ENCODE data around the gene PHC2. TPM values are rescaled to one million over a fixed set of nuclear protein-coding genes. Genes with fewer than 3 reads are reported as not detected.

Gene PHC2
- total RNA-seq, 1 experiment from 2014 or later = 9.4 TPM

DNA sequence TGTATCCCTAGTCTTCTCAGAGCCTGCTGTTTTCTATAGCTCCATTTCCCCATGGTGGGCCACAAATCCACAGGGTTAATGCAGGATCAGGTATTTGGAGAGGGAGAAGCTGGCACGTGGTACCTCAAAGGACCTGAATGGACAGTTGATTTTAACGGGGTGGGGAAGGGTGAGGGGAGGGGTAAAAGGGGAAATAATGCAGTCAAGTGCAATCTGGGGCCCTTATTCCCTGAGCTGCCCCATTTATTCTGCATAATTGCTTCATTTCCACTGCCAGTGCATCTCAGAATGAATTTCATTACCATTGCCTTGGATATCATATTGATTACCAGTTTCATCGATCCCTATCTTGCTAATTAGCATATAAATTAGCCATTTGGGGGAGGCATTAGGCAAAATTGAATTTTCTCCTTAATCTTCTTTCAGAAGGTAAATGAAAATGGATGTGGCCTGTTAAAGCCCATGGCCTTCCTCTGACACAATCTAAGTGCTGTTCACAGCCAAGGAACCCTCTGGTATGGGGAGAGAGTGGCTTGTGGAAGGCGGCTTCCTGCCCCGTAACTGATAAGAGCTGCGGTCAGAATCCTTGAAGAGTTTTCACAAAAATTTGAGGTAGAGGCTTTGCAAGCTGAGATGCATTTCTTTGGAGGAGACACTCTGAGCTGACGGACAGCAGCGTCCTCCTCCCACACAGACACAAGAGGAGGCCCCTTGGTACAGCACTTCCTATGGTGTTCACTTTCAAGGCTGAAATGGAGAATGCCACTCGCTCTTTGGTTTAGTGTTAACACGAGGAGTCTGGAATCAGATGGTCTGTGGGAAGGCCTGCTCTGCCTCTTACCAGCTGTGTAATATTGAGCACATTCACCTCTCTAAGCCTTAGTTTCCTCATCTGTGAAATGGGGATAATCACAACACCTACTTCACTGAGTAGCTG lies 34.4 kb downstream of the PHC2 start:
- Mint-ChIP-seq H3K9me3 (peaks cover 2 to 3% of the 10 kb centered on the region in 2 experiments; a peak in 2 of 5 replicates), H3K4me1 (peaks cover 22 to 26% of the 10 kb centered on the region in 2 experiments), H3K4me3 (no peak overlapping the region), H3K27ac (peak overlapping the region in 1 of 3 experiments; percentile 65; a peak in 1 of 7 replicates), H3K27me3 (ENCODE audit: low read depth) (no peaks in the 10 kb centered on the region; the same call in 1 of the 2 replicates), H3K36me3 (ENCODE audit: insufficient read depth in 1 of 3, low read depth in 3 of 3) (peaks cover 0 to 5% (median 0%) of the 10 kb centered on the region in 3 experiments; a peak in 1 of 7 replicates)
- Histone ChIP-seq H2BK120ac (ENCODE audit: low read depth, low read length, poor library complexity, severe bottlenecking) (no peak overlapping the region), H4K91ac (ENCODE audit: insufficient read length, low read depth, low read length) (no peak overlapping the region), H2BK5ac (ENCODE audit: insufficient read length, low read length) (no peak overlapping the region), H4K5ac (ENCODE audit: insufficient read length, low read depth, low read length) (no peak overlapping the region), H2BK15ac (ENCODE audit: low read depth, low read length) (no peak overlapping the region), H3K79me2 (ENCODE audit: insufficient read depth, low read length) (no peaks in the 10 kb centered on the region), H3K79me1 (ENCODE audit: insufficient read depth, low read depth, low read length, poor library complexity, severe bottlenecking) (no peaks in the 10 kb centered on the region), H3K9ac (ENCODE audit: extremely low read depth, insufficient read length, low read length) (no peak overlapping the region), H4K8ac (replicated peaks; ENCODE audit: insufficient read length, low read depth, low read length) (no peak overlapping the region), H3K23me2 (ENCODE audit: insufficient read length, low read depth, low read length, poor library complexity, severe bottlenecking) (no peaks in the 10 kb centered on the region), H3K4ac (ENCODE audit: low read depth, low read length) (no peak overlapping the region), H2AK5ac (ENCODE audit: insufficient read length, low read length) (no peak overlapping the region), H3K56ac (ENCODE audit: insufficient read length, low read depth, low read length) (no peak overlapping the region), H2BK12ac (ENCODE audit: insufficient read length, low read depth, low read length) (no peak overlapping the region), H3K4me2 (ENCODE audit: insufficient read depth, insufficient read length, low read length) (no peak overlapping the region), H3K27me3 (ENCODE audit: insufficient read depth, low read length) (no peaks in the 10 kb centered on the region), H3K18ac (ENCODE audit: insufficient read length, low read depth, low read length) (no peak overlapping the region), H3K4me1 (ENCODE audit: insufficient read depth, low read length) (peaks cover 4% of the 10 kb centered on the region; the same call in 1 of the 2 replicates), H3T11ph (ENCODE audit: low read length) (no peak overlapping the region), H4K20me1 (ENCODE audit: control insufficient read depth, insufficient read depth, insufficient read length) (peaks cover 3% of the 10 kb centered on the region), H2BK20ac (ENCODE audit: low read depth, low read length, poor library complexity, severe bottlenecking) (no peak overlapping the region), H3K23ac (ENCODE audit: insufficient read length, low read depth, low read length) (no peak overlapping the region), H2AFZ (ENCODE audit: low read length) (no peak overlapping the region), H3K14ac (ENCODE audit: insufficient read depth, low read length) (no peak overlapping the region), H3K9me3 (ENCODE audit: control insufficient read depth, low read depth, low read length) (no peaks in the 10 kb centered on the region), H3K27ac (ENCODE audit: insufficient read length, low read depth, low read length) (no peak overlapping the region)
- WGBS (ENCODE audit: extremely low coverage, insufficient read length, low lambda C conversion rate) = no CpG with 5 or more reads among the region's 10 CpGs
- TF ChIP-seq, protein P1, sequence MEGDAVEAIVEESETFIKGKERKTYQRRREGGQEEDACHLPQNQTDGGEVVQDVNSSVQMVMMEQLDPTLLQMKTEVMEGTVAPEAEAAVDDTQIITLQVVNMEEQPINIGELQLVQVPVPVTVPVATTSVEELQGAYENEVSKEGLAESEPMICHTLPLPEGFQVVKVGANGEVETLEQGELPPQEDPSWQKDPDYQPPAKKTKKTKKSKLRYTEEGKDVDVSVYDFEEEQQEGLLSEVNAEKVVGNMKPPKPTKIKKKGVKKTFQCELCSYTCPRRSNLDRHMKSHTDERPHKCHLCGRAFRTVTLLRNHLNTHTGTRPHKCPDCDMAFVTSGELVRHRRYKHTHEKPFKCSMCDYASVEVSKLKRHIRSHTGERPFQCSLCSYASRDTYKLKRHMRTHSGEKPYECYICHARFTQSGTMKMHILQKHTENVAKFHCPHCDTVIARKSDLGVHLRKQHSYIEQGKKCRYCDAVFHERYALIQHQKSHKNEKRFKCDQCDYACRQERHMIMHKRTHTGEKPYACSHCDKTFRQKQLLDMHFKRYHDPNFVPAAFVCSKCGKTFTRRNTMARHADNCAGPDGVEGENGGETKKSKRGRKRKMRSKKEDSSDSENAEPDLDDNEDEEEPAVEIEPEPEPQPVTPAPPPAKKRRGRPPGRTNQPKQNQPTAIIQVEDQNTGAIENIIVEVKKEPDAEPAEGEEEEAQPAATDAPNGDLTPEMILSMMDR (conservative IDR thresholded peaks at IDR 0.05) = no peak
- DNase-seq = no peak

Measured in H9 (cell line).